RCC 7860 (cell line): ENCODE data around the gene C2orf92.
A peak's percentile ranks its signal among the peaks of the same experiment; 100 is the strongest.

Experiments used
- DNase-seq: peaks from one replicate; pipeline ENCODE4 v3.0.0-alpha.2; 2015; ENCODE audit warnings: low spot score
- FAIRE-seq: peaks from 2 replicates; lab custom pipeline; 2012; peaks lifted over from hg19 to GRCh38; lab: Jason Lieb, UNC

The C2orf92 gene

GRCh38 chr2:97740590-97741182 lies 71.2 kb downstream of the C2orf92 start:
- peak; percentile 9 for DNase-seq
- no peak for FAIRE-seq

GRCh38 chr2:97741251-97741650 lies 71.7 kb downstream of the C2orf92 start:
- DNase-seq (no peak), FAIRE-seq (no peak)

- DNase-seq (no peak), FAIRE-seq (no peak)
Measured at GRCh38 chr2:97741686-97742085, 72.2 kb downstream of the C2orf92 start.

- DNase-seq (no peak), FAIRE-seq (no peak)
Measured at GRCh38 chr2:97742381-97742847, 72.9 kb downstream of the C2orf92 start.

- DNase-seq, result no peak
- no peak for FAIRE-seq
Measured at GRCh38 chr2:97743913-97744312, 74.4 kb downstream of the C2orf92 start.

GRCh38 chr2:97745474-97746174 lies 76.1 kb downstream of the C2orf92 start:
- DNase-seq (no peak), FAIRE-seq (no peak)

- FAIRE-seq (no peak), DNase-seq (no peak)
Measured at GRCh38 chr2:97747285-97747684, 77.8 kb downstream of the C2orf92 start.

GRCh38 chr2:97747716-97748115 lies 78.2 kb downstream of the C2orf92 start:
- DNase-seq, result no peak
- FAIRE-seq, result no peak

GRCh38 chr2:97749581-97749980 lies 80.1 kb downstream of the C2orf92 start:
- no peak for DNase-seq
- FAIRE-seq, result no peak

- FAIRE-seq, result no peak
Measured at GRCh38 chr2:97750017-97750416, 80.5 kb downstream of the C2orf92 start.

GRCh38 chr2:97751752-97752151 lies 82.2 kb downstream of the C2orf92 start:
- no peak for FAIRE-seq
- DNase-seq, result no peak

More at GRCh38 chr2:97750017-97750416, 80.5 kb downstream of the C2orf92 start:
- DNase-seq, result no peak
